IPS-18a (cell line): ENCODE results near the gene DNASE2.

Experiments used
- H3K27ac ChIP-seq: one replicate; pipeline ENCODE4 v1.5.1; 2013; ENCODE audit warnings: low read length
- H3K27me3 ChIP-seq: one replicate; pipeline ENCODE4 v1.6.1; 2013; ENCODE audit warnings: mild to moderate bottlenecking, low read length; ENCODE audit not compliant: control insufficient read depth, insufficient read depth
- H3K36me3 ChIP-seq: one replicate; pipeline ENCODE4 v1.6.1; 2013; ENCODE audit warnings: low read depth, low read length; ENCODE audit not compliant: control insufficient read depth
- H3K4me1 ChIP-seq: one replicate; pipeline ENCODE4 v1.6.1; 2013; ENCODE audit warnings: low read depth, low read length; ENCODE audit not compliant: control insufficient read depth
- H3K4me3 ChIP-seq: one replicate; pipeline ENCODE4 v1.5.1; 2013; ENCODE audit warnings: low read length
- H3K9ac ChIP-seq: one replicate; pipeline ENCODE4 v1.6.1; 2013; ENCODE audit warnings: mild to moderate bottlenecking, low read length, moderate library complexity
- H3K9me3 ChIP-seq: one replicate; pipeline ENCODE4 v1.6.1; 2013; ENCODE audit warnings: low read depth, low read length; ENCODE audit not compliant: control insufficient read depth

DNASE2 gene

DNA sequence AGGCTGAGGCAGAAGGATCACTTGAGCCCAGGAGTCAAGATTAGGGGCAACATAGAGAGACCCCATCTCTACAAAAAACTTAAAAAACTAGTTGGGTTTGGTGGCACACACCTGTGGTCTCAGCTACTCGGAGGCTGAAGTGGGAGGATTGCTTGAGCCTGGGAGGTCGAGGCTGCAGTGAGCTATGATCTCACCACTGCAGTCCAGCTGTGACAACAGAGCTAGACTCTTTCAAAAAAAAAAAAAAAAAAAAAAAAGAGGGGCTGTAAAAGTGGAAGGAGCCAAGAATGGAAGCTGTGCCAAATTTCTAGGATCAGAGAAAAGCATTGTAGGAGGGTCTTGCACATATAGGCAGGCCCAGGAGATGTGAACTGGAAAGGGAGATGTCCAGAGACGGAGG is 9.6 kb downstream of the DNASE2 start:
- no peak overlapping the region for H3K27ac ChIP-seq
- no peaks in the 10 kb centered on the region for H3K9me3 ChIP-seq
- no peak overlapping the region for H3K9ac ChIP-seq
- no peaks in the 10 kb centered on the region for H3K27me3 ChIP-seq
- H3K4me3 ChIP-seq: no peak overlapping the region
- no peaks in the 10 kb centered on the region for H3K4me1 ChIP-seq
- peaks cover 3% of the 10 kb centered on the region for H3K36me3 ChIP-seq

DNA sequence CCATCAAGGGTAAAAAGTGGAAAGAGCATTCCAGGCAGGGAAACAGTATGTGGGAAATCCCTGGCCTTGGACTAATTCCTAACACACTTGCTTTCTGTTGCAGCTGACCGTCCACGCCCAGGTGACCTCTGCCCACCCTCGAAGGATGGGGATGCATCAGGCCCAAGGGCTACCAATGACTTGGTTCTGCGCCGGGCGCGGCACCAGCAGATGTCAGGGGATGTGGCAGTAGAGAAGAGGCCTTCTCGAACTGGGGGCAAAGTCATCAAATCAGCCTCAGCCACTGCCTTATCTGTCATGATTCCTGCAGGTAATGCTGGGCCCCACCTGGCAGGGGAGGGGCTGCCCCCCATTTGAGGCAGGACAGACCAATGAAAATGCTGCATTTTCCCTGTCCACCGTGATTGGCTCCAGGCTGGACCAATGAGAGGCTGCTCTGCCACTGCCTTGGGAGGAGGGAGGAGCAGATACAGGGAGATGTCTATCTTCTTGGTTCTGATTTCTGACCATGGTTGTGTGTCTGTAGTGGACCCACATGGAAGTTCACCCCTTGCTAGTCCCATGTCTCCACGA is 12.6 kb downstream of the DNASE2 start:
- H3K4me1 ChIP-seq: no peaks in the 10 kb centered on the region
- H3K4me3 ChIP-seq: no peak overlapping the region
- no peak overlapping the region for H3K9ac ChIP-seq
- H3K27me3 ChIP-seq: no peaks in the 10 kb centered on the region
- peaks cover 3% of the 10 kb centered on the region for H3K36me3 ChIP-seq
- H3K9me3 ChIP-seq: no peaks in the 10 kb centered on the region
- no peak overlapping the region for H3K27ac ChIP-seq

DNA sequence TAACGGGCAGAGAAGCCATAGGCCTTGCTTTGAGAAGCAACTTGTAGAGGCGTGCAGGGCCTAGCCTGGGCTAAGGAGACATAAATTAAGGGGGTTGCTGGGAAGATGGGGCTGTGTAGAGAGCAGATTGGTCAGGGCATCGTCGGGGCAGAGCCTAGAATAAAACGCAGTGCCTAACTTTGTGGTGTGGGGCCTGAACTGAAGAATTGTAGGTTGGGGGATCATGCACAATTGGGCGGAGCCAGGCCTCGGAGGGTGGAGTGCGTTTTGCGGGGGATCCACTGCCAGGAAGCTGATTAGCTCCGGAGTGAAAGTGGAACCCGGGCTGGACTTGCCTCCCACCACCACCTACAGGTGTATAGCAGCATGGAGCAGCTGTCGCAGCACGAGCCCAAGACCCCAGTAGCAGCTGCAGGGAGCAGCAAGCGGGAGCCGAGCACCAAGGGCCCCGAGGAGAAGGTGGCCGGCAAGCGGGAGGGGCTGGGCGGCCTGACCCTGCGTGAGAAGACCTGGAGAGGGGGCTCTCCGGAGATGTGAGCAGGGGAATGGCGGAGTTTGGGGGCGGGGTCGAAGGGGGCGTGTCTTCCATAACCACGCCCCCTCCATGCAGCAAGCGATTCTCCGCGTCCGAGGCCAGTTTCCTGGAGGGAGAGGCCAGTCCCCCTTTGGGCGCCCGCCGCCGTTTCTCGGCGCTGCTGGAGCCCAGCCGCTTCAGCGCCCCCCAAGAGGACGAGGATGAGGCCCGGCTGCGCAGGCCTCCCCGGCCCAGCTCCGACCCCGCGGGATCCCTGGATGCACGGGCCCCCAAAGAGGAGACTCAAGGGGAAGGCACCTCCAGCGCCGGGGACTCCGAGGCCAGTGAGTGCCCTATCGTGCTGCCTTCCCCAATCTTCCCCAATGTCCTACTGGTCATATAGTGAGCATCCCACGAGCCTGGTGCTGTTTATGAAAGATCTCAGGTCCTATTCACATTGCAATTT is 13.8 kb downstream of the DNASE2 start:
- no peaks in the 10 kb centered on the region for H3K4me1 ChIP-seq
- H3K27me3 ChIP-seq: no peaks in the 10 kb centered on the region
- H3K9ac ChIP-seq: peak overlapping the region; percentile 19
- peaks cover 3% of the 10 kb centered on the region for H3K36me3 ChIP-seq
- H3K9me3 ChIP-seq: no peaks in the 10 kb centered on the region
- no peak overlapping the region for H3K27ac ChIP-seq
- peak overlapping the region; percentile 74 for H3K4me3 ChIP-seq

DNA sequence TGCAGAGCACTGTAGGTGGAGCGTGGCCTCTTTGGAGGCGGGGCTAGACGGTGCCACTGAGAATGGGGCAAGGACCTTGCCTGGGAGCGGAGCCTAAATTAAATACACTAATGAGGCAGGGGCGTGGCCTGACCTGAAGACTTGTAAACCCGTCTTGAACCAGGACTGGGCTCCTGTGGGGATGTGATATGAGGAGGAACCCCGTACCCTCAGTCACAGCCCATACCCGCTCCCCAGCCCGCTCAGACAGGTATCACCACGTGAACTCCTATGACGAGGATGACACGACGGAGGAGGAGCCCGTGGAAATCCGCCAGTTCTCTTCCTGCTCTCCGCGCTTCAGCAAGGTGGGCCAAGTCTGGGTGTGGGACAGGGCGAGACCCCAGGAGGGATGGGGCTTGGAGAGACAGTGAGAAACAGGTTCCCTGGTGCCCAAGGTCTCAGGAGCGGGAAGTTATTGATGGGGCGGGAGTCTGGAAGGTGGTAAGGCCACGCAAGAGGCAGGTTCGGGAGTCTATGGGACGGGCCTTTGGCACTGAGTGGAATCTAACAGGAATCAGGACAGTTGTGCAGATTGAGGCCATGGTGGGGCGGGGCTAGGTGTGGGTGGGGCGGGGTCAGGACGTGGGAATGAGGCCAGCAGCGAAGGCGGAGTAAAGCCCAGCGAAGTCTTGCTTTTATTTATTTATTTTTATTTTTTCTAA is 14.7 kb downstream of the DNASE2 start:
- Histone ChIP-seq H3K4me3 (no peak overlapping the region), H3K4me1 (no peaks in the 10 kb centered on the region), H3K36me3 (peaks cover 3% of the 10 kb centered on the region), H3K27ac (no peak overlapping the region), H3K9ac (no peak overlapping the region), H3K9me3 (no peaks in the 10 kb centered on the region), H3K27me3 (no peaks in the 10 kb centered on the region)

DNA sequence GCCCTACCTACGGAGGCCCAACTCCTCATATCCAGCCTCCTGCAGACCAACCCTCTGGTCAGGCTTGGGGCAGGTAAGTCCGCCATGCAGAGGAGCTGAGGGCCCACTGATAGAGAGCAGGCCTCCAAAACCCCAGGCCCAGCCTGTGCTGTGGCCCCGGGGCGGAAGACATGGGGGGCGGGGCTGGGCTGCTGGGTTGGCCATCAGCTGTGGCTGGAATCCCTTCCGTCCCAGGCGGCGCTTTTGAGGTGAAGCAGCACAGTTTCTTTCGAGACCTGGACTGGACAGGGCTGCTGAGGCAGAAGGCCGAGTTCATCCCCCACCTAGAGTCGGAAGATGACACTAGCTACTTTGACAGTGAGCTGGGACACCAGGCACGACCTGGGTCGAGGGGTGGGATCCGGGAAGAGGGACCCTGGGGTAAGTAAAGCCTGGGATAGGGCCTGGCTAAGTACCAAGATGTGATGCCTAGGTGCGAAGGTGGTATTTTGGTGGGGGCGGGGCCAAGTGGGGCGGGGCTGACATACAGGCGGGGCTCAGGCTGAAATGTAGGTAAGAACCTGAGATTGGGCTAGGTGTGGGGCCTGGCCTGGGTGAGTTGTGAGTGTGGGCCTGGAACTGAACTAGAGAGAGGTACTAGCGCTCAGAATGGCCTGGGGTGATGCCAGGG is 15.4 kb downstream of the DNASE2 start:
- Histone ChIP-seq H3K4me1 (no peaks in the 10 kb centered on the region), H3K27ac (no peak overlapping the region), H3K9me3 (no peaks in the 10 kb centered on the region), H3K4me3 (no peak overlapping the region), H3K36me3 (peaks cover 3% of the 10 kb centered on the region), H3K9ac (no peak overlapping the region), H3K27me3 (no peaks in the 10 kb centered on the region)

DNA sequence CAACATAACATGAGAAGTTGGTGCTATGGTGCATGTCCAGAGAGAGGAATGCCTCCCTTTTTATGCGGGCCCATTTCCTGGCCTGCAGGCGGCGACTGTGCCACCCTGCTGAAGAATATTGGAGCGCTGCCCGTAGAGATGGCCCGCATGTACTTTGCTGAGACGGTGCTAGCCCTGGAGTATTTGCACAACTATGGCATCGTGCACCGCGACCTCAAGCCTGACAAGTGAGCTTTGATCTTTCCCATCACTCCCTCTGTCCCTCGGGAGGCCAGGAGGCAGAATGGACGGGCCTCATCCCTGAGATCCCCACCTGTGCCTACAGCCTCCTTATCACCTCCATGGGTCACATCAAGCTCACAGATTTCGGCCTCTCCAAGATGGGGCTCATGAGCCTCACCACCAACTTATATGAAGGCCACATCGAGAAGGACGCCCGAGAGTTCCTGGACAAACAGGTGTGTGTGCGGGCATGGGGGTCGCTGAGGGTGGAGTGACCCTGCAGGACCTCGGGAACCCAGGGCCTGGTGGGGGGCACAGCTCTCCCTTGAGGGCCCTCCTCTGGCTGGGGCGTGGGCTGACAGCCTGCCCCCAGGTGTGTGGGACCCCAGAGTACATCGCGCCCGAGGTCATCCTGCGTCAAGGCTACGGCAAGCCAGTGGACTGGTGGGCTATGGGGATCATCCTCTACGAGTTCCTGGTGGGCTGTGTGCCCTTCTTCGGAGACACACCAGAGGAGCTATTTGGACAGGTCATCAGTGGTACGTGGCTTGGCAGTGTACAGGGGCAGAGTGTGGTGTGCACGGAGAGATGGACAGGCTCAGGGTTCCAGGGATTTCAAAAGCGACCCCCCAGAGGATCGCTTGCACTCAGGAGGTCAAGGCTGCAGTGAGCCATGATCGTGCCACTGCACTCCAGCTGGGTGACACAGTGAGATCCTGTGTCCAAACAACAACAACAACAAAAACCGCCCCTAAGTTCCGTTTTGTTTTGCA is 16.2 kb downstream of the DNASE2 start:
- Histone ChIP-seq H3K4me3 (no peak overlapping the region), H3K9me3 (no peaks in the 10 kb centered on the region), H3K4me1 (no peaks in the 10 kb centered on the region), H3K36me3 (peaks cover 3% of the 10 kb centered on the region), H3K27me3 (no peaks in the 10 kb centered on the region), H3K27ac (no peak overlapping the region), H3K9ac (no peak overlapping the region)

DNA sequence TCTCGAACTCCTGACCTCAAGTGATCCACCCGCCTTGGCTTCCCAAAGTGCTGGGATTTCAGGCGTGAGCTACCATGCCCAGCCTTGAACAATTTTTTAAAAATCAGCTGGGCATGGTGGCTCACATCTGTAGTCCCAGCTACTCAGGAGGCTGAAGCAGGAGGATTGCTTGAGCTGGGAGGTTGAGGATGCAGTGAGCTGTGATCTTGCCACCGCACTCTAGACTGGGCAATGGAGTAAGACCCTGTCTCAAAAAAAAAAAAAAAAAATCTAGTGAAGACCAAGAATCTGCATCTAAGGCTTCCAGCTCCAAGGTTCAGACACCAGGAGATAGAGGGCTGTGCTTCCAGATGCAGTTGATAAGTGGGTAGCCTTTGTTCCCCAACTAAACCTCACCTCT is 17.1 kb downstream of the DNASE2 start:
- no peaks in the 10 kb centered on the region for H3K9me3 ChIP-seq
- H3K36me3 ChIP-seq: peaks cover 2% of the 10 kb centered on the region
- H3K4me1 ChIP-seq: no peaks in the 10 kb centered on the region
- H3K27ac ChIP-seq: no peak overlapping the region
- H3K27me3 ChIP-seq: no peaks in the 10 kb centered on the region
- H3K4me3 ChIP-seq: no peak overlapping the region
- H3K9ac ChIP-seq: no peak overlapping the region

DNA sequence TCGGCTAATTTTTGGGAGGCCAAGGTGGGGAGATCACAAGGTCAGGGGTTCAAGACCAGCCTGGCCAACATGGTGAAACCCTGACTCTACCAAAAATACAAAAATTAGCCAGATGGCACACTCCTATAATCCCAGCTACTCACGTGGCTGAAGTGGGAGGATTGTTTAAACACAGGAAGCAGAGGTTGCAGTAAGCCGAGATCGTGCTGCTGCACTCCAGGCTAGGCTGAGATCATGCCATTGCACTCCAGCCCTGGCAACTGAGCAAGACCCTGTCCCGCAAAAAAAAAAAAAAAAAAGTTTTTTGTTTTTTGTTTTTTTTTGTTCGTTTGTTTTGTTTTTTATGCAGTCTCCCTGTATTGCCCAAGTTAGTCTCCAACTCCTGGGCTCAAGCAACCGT is 21.7 kb downstream of the DNASE2 start:
- H3K9me3 ChIP-seq: no peaks in the 10 kb centered on the region
- H3K4me1 ChIP-seq: no peaks in the 10 kb centered on the region
- H3K27ac ChIP-seq: no peak overlapping the region
- no peaks in the 10 kb centered on the region for H3K27me3 ChIP-seq
- H3K4me3 ChIP-seq: no peak overlapping the region
- no peaks in the 10 kb centered on the region for H3K36me3 ChIP-seq
- H3K9ac ChIP-seq: no peak overlapping the region

DNA sequence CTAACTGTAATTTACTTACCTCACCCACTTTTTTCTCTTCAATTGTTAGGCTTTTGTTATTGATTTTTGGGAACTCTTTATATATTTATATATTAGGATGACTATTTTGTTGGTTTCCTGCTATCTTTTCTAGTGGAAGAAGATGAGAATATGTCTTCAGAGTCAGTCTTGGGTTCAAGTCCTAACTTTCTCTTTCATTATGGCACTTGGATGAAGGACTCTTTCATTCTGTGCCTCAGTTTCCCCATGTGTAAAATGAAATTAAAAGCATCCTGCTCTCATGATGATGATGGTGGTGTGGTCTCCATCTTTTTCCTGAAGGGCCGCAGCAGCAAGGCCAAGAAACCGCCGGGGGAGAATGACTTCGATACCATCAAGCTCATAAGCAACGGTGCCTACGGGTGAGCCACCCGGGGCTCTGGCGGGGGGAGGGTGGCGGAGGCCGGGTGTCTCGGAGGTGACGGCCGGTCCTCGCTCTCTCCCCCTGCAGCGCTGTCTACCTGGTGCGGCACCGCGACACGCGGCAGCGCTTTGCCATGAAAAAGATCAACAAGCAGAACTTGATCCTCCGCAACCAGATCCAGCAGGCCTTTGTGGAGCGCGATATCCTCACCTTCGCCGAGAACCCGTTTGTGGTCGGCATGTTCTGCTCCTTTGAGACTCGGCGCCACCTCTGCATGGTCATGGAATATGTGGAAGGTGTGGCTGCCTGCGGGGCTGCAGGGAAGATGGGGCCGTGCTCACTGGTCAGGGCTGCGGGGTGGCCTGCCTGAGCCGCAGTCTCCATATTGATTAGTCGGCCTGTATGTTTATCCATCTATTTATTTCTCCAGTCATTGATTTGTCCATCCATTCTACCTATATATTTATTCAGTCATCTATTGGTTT is 23.0 kb downstream of the DNASE2 start:
- H3K9me3 ChIP-seq: no peaks in the 10 kb centered on the region
- no peaks in the 10 kb centered on the region for H3K4me1 ChIP-seq
- H3K27me3 ChIP-seq: no peaks in the 10 kb centered on the region
- no peak overlapping the region for H3K27ac ChIP-seq
- H3K4me3 ChIP-seq: no peak overlapping the region
- no peaks in the 10 kb centered on the region for H3K36me3 ChIP-seq
- H3K9ac ChIP-seq: no peak overlapping the region

DNA sequence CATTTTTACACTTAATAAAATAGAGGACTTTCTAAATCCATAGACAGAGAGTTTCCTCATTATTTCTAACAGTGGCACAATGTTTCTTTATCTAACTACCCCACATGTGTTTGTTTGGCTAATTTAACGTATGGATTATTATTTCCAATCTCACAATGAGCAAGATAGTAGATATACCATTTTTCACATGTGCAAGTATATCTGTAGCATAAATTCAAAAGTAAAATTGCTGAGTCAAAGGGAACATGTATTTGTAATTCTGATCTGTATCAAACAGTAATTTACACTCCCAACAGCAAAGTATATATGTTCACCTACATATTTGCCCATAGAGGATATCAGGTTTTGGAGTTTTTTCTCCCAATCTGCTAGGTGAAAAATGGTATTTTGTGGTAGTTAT is 24.6 kb downstream of the DNASE2 start:
- no peak overlapping the region for H3K27ac ChIP-seq
- no peaks in the 10 kb centered on the region for H3K4me1 ChIP-seq
- no peaks in the 10 kb centered on the region for H3K27me3 ChIP-seq
- H3K36me3 ChIP-seq: no peaks in the 10 kb centered on the region
- no peaks in the 10 kb centered on the region for H3K9me3 ChIP-seq
- H3K4me3 ChIP-seq: no peak overlapping the region
- H3K9ac ChIP-seq: no peak overlapping the region
